22Rv1 (cell line): Measurements from ENCODE around the gene RCBTB1.
"Not testable (repeated sequence)": the region's sequence is repeated elsewhere in the genome, so short reads cannot be mapped to it uniquely, and the experiment has no call there.

Experiments
- H3K27ac ChIP-seq: fragments of 450-650 bp; 2 replicates; pipeline ENCODE4 v1.5.1; 2017
- CTCF ChIP-seq: fragments of 450-650 bp; IDR thresholded peaks from 2 replicates; pipeline ENCODE4 v1.5.1; 2017; ENCODE audit warnings: mild to moderate bottlenecking
- ZFX ChIP-seq: fragments of 450-650 bp; IDR thresholded peaks from 2 replicates; pipeline ENCODE4 v1.6.1; 2017; ENCODE audit warnings: antibody characterized with exemption, borderline replicate concordance

The RCBTB1 gene

GRCh38 chr13:49602005-49602404, 16.6 kb upstream of the RCBTB1 start:
- no peak overlapping the region for H3K27ac ChIP-seq
- no peak for TF ChIP-seq CTCF

DNA sequence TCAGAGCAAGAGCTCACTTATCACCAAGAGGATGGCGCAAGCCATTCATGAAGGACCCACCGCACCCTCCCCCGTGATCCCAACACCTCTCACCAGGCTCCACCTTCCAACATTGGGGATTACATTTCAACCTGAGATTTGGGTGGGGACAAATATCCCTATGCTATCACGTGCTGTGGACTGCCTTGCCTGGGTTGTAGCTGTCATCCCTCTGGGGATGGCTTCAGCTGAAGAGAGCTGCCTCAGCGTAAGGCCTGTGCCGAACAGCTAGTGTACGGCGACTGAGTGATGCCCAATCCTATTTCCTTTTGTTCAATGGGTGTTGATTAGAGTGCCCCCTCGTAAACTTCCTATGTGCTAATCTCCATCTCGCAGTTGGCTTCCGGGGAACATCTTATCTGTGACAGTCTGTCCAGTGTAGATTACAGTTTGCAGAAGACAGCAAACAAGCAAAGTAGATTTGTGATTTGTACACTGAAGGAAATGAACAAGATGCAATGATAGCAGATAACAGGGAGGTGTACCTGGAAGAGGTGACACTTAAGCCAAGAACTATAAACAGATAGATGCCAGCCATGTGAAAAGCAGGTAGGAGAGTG, 11.8 kb upstream of the RCBTB1 start:
- no peak overlapping the region for H3K27ac ChIP-seq
- TF ChIP-seq CTCF (no peak), ZFX (no peak)

GRCh38 chr13:49596221-49596620, 10.9 kb upstream of the RCBTB1 start:
- H3K27ac ChIP-seq = no peak overlapping the region
- TF ChIP-seq CTCF (no peak), ZFX (no peak)

DNA sequence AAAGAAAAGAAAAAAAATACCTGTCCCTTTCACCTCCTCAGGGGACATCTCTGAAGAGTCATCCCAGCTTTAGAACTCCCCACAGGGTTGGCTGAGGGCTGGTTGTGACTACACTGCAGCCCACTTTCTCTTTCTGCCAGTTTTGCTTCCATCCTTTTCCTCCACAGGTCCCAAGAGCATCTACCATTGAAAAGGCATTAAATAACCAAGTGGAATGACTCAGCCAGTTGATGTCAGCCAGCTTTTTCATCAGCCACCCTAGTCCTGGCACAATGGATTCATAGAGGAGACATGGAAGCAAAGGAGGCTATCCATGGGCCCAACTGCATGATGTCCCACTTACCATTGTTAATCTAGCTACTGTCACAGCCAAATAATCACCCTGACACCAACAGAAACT, 9.2 kb upstream of the RCBTB1 start:
- TF ChIP-seq CTCF = no peak
- no peak overlapping the region for H3K27ac ChIP-seq

DNA sequence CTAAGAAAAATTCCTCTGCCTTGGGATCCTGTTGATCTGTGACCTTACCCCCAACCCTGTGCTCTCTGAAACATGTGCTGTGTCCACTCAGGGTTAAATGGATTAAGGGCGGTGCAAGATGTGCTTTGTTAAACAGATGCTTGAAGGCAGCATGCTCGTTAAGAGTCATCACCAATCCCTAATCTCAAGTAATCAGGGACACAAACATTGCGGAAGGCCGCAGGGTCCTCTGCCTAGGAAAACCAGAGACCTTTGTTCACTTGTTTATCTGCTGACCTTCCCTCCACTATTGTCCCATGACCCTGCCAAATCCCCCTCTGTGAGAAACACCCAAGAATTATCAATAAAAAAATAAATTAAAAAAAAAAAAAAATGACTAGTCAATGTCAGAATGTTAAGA, 8.5 kb upstream of the RCBTB1 start:
- not testable (repeated sequence) for H3K27ac ChIP-seq

DNA sequence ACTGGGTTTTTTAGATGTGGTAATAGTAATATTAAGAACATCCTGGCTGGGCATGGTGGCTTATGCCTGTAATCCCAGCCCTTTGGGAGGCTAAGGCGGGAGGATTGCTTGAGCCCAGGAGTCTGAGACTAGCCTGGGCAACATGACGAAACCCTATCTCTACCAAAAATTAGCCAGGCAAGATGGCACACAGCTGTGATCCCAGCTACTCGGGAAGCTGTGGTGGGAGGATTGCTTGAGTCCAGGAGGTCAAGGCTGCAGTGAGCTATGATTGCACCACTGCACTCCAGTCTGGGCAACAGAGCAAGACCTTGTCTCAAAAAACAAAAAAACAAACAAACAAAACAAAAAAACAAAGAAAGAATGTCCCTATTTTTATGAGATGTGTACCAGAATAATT, 5.4 kb upstream of the RCBTB1 start:
- not testable (repeated sequence) for H3K27ac ChIP-seq

DNA sequence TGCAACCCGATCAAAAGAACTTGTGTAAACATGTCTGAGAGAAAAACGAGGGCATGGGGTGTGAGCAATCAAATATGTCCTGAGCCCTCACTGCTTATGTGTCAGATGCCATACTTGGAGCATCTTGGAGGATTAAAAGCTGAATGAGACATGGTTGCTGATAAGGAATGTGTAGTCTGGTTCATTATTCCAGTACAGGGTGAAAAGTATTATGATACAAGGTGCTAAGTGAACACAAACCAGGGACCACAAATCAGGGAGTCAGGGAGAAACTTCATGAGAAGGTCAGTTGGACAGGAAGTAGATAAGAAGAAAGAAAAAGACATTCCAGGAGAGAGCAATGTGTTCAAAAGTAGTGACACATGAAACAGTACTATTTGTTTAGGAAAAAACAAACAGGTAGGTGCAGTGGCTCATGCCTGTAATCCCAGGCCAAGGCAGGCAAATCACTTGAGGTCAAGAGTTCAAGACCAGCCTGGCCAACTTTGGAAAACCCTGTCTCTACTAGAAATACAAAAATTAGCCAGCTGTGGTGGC, 2.0 kb upstream of the RCBTB1 start:
- TF ChIP-seq ZFX (no peak), CTCF (no peak)
- H3K27ac ChIP-seq = no peak overlapping the region

- TF ChIP-seq ZFX = no peak
- no peak for TF ChIP-seq CTCF
Observed at GRCh38 chr13:49586717-49587116, 1.4 kb upstream of the RCBTB1 start.

More at GRCh38 chr13:49586717-49587116, 1.4 kb upstream of the RCBTB1 start:
- H3K27ac ChIP-seq = no peak overlapping the region
